Bronchial epithelial cell (primary cell): ENCODE data around the gene ZBTB17. TPM values are rescaled to one million over a fixed set of nuclear protein-coding genes. Genes with fewer than 3 reads are reported as not detected.
"Not testable (repeated sequence)": the region's sequence is repeated elsewhere in the genome, so short reads cannot be mapped to it uniquely, and the experiment has no call there.

Experiments
- DNase-seq: peaks from one replicate; pipeline ENCODE4 v3.0.0-alpha.2; 2010; ENCODE audit warnings: low read depth
- FAIRE-seq: peaks from 2 replicates; lab custom pipeline; 2011; peaks lifted over from hg19 to GRCh38; lab: Jason Lieb, UNC
- H3K27me3 ChIP-seq: 2 replicates; pipeline ENCODE4 v1.5.1; 2011; ENCODE audit warnings: low read length; ENCODE audit not compliant: control insufficient read depth, insufficient read depth
- H3K36me3 ChIP-seq: 2 replicates; pipeline ENCODE4 v1.5.1; 2011; ENCODE audit warnings: low read length; ENCODE audit not compliant: control insufficient read depth, insufficient read depth
- H3K4me3 ChIP-seq: 2 replicates; pipeline ENCODE4 v1.5.1; 2011; ENCODE audit warnings: mild to moderate bottlenecking, low read depth, low read length, control low read depth
- CTCF ChIP-seq: IDR thresholded peaks from 2 replicates; pipeline ENCODE4 v1.5.1; 2011; ENCODE audit warnings: mild to moderate bottlenecking, moderate library complexity, low read length, control low read depth, inconsistent platforms; ENCODE audit not compliant: insufficient read depth, severe bottlenecking
- total RNA-seq: library from RNA; depleted of rRNA; stranded (reverse); fragments of >200 nt; gene quantifications from 2 replicates; pipeline ENCODE4 v1.2.1, GENCODE V29; 2014

The ZBTB17 gene
- total RNA-seq, 1 donor from 2014 or later: 33.7 TPM

- no peak overlapping the region for H3K4me3 ChIP-seq
- H3K36me3 ChIP-seq: no peaks in the 10 kb centered on the region
- no peak for TF ChIP-seq CTCF
- peaks cover 2% of the 10 kb centered on the region for H3K27me3 ChIP-seq
- FAIRE-seq (no peak), DNase-seq (peak; percentile 74)
Measured at GRCh38 chr1:15985611-15986297, 9.9 kb upstream of the ZBTB17 start.

DNA sequence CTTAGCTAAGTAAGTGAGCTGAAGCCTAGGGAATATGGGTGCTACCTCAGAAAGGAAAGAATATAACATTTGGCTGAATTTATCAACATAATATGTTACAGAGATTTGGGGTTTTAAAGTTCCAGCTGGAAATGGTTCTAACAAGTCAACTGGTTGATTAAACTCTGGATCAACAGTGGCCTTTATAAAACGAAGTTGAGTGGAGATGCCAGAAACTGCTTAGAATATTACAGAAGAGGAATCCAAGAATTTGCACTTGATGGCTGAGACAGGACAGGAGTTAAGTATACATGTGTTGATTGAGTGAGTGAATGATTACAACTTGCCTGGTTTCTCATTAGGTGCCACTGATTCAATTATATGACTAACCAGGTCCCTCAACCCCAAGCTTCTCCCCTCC, 7.4 kb upstream of the ZBTB17 start:
- Histone ChIP-seq H3K4me3 (no peak overlapping the region), H3K27me3 (no peaks in the 10 kb centered on the region), H3K36me3 (no peaks in the 10 kb centered on the region)
- TF ChIP-seq CTCF: no peak
- DNase-seq (no peak), FAIRE-seq (no peak)

DNA sequence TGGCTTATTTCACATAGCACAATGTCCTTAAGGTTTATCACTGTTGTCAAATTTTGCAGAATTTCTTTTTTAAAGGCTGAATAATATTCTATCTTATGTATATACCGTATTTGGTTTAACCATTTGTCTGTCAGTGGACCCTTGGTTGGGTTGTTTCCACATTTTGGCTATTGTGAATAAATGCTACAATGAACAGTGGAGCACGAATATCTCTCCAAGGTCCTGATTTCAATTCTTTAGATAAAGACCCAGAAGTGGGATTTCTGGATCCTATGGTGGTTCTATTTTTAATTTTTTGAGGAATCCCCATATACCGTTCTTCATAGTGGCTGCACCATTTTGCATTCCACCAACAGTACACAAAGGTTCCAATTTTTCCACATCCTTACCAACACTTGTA, 5.8 kb upstream of the ZBTB17 start:
- H3K27me3 ChIP-seq: no peaks in the 10 kb centered on the region
- no peak for TF ChIP-seq CTCF
- H3K36me3 ChIP-seq: no peaks in the 10 kb centered on the region
- FAIRE-seq (no peak), DNase-seq (no peak)
- no peak overlapping the region for H3K4me3 ChIP-seq

GRCh38 chr1:15977947-15978346, 2.0 kb upstream of the ZBTB17 start:
- not testable (repeated sequence) for H3K36me3 ChIP-seq, H3K4me3 ChIP-seq, H3K27me3 ChIP-seq, FAIRE-seq, DNase-seq

DNA sequence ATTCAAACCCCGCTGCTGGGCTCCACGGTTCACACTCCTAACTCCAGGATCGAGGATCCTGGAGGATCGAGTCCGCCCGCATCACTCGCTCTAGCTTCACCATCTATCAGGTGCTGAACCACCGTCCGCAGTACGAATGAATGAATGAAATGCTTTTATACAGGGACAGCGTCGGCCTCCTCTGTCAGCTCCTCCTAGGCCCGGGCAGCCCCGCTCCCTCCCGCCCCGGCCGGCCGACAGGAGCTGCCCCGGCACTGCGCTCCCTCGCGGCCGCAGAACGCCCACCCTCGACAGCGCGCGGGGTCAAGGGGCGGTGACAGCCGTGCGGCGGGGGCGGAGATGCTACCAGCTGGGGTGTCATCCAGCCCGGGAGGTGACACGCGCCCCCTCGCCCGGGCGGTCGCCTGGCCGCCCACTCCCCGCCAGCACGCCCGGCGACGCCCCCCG, 520 bp downstream of the ZBTB17 start:
- DNase-seq (peak; percentile 31), FAIRE-seq (no peak)
- no peak for TF ChIP-seq CTCF
- Histone ChIP-seq H3K36me3 (peaks cover 11% of the 10 kb centered on the region), H3K4me3 (peak overlapping the region; percentile 78), H3K27me3 (no peaks in the 10 kb centered on the region)

DNA sequence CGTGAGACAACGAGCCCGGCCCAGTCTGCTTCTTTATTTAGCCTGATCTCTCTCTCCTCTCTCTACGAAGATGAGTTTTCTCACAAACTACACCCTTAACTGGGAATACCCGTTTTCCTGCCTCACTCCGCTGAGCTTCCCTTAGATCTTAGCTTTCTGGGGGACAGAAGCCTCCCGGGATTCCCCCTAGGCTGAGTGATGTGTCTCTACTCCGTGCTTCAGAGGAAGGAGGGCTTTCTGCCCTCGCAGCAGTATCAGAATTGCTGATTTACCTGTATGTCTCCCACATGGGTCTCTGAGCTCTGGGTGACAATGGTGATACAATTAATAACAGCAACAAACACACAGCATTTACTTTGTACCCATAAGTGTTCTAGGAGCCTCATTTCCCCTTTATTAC, 1.0 kb downstream of the ZBTB17 start:
- Histone ChIP-seq H3K36me3 (peaks cover 11% of the 10 kb centered on the region), H3K4me3 (peak overlapping the region; percentile 78), H3K27me3 (no peaks in the 10 kb centered on the region)
- FAIRE-seq (no peak), DNase-seq (peak; percentile 17)
- TF ChIP-seq CTCF: no peak
